Neural cell (in vitro differentiated cells): ENCODE measurements around the gene TRIOBP. TPM values are rescaled to one million over a fixed set of nuclear protein-coding genes. Genes with fewer than 3 reads are reported as not detected.

Experiments used
- H2AFZ ChIP-seq: fragments of 200-600, 300-800 bp; sonication (generic), shearing (Covaris generic); 2 replicates; pipeline ENCODE4 v1.6.0; 2014; ENCODE audit warnings: low read depth, mild to moderate bottlenecking, antibody characterized with exemption, low read length, moderate library complexity
- H3F3A ChIP-seq: fragments of 200-600 bp; shearing (Covaris generic); 2 replicates; pipeline ENCODE4 v1.6.1; 2016; ENCODE audit warnings: mild to moderate bottlenecking, moderate library complexity, mixed read lengths, antibody characterized with exemption, low read length; ENCODE audit not compliant: insufficient read depth, poor library complexity, severe bottlenecking
- H3K27ac ChIP-seq: fragments of 200-600, 300-800 bp; sonication (generic), shearing (Covaris generic); 2 replicates; pipeline ENCODE4 v1.5.1; 2014; ENCODE audit warnings: mild to moderate bottlenecking, low read length, moderate library complexity
- H3K27me3 ChIP-seq: fragments of 300-800, 200-600 bp; sonication (generic), shearing (Covaris generic); 2 replicates; pipeline ENCODE4 v1.6.0; 2014; ENCODE audit warnings: mild to moderate bottlenecking, low read depth, low read length, moderate library complexity; ENCODE audit not compliant: insufficient read depth
- H3K36me3 ChIP-seq: fragments of 300-800, 200-600 bp; sonication (generic), shearing (Covaris generic); 2 replicates; pipeline ENCODE4 v1.5.1; 2014; ENCODE audit warnings: mild to moderate bottlenecking, antibody characterized with exemption, low read length, moderate library complexity; ENCODE audit not compliant: insufficient read depth
- H3K4me2 ChIP-seq: fragments of 300-800, 200-600 bp; sonication (generic), shearing (Covaris generic); 2 replicates; pipeline ENCODE4 v1.6.0; 2014; ENCODE audit warnings: mild to moderate bottlenecking, low read length
- H3K4me3 ChIP-seq: fragments of 300-800, 200-600 bp; sonication (generic), shearing (Covaris generic); 2 replicates; pipeline ENCODE4 v1.5.1; 2014; ENCODE audit warnings: mild to moderate bottlenecking, low read length, moderate library complexity
- H3K79me2 ChIP-seq: fragments of 200-600 bp; shearing (Covaris generic); replicated peaks from 2 replicates; pipeline ENCODE4 v1.6.0; 2014; ENCODE audit warnings: mild to moderate bottlenecking, low read length, moderate library complexity; ENCODE audit not compliant: insufficient read depth
- H3K9ac ChIP-seq: fragments of 300-800, 200-600 bp; sonication (generic), shearing (Covaris generic); 2 replicates; pipeline ENCODE4 v1.6.1; 2016; ENCODE audit warnings: mild to moderate bottlenecking, low read length, mixed read lengths
- H3K9me2 ChIP-seq: fragments of 200-600 bp; shearing (Covaris generic); 2 replicates; pipeline ENCODE4 v1.6.1; 2016; ENCODE audit warnings: mild to moderate bottlenecking, low read length, mixed read lengths; ENCODE audit not compliant: insufficient read depth
- H3K9me3 ChIP-seq: fragments of 200-600, 300-800 bp; sonication (generic), shearing (Covaris generic); 2 replicates; pipeline ENCODE4 v1.6.1; 2016; ENCODE audit warnings: mild to moderate bottlenecking, mixed run types, low read length, moderate library complexity, mixed read lengths
- H4K20me1 ChIP-seq: fragments of 200-600 bp; shearing (Covaris generic); 2 replicates; pipeline ENCODE4 v1.6.1; 2016; ENCODE audit warnings: mild to moderate bottlenecking, mixed run types; ENCODE audit not compliant: insufficient read depth
- CTCF ChIP-seq: fragments of 450-650 bp; IDR thresholded peaks from 2 replicates; pipeline ENCODE4 v1.5.1; 2014; ENCODE audit warnings: antibody characterized with exemption, mild to moderate bottlenecking, moderate library complexity; ENCODE audit not compliant: poor library complexity, severe bottlenecking
- EP300 ChIP-seq: fragments of 450-650 bp; conservative IDR thresholded peaks from 2 replicates; pipeline ENCODE4 v1.6.1; 2014; ENCODE audit warnings: antibody characterized with exemption, mild to moderate bottlenecking, moderate library complexity; ENCODE audit not compliant: poor library complexity, severe bottlenecking
- EZH2 ChIP-seq: fragments of 200-600, 300-800 bp; shearing (Covaris generic), sonication (generic); IDR thresholded peaks from 2 replicates; pipeline ENCODE4 v1.6.1; 2014; ENCODE audit warnings: antibody characterized with exemption, low read length, borderline replicate concordance, mild to moderate bottlenecking; ENCODE audit not compliant: insufficient read depth, poor library complexity, severe bottlenecking
- MXI1 ChIP-seq: fragments of 450-650 bp; conservative IDR thresholded peaks from 2 replicates; pipeline ENCODE4 v1.6.1; 2014; ENCODE audit warnings: antibody characterized with exemption, mild to moderate bottlenecking; ENCODE audit not compliant: poor library complexity, severe bottlenecking
- POLR2AphosphoS5 ChIP-seq: IDR thresholded peaks from 2 replicates; pipeline ENCODE4 v1.6.1; 2012
- RAD21 ChIP-seq: fragments of 450-650 bp; conservative IDR thresholded peaks from 2 replicates; pipeline ENCODE4 v1.6.1; 2014; ENCODE audit warnings: antibody characterized with exemption, mild to moderate bottlenecking, moderate library complexity
- REST ChIP-seq: IDR thresholded peaks from 2 replicates; pipeline ENCODE4 v1.6.1; 2012; ENCODE audit warnings: borderline replicate concordance
- SMC3 ChIP-seq: fragments of 450-650 bp; conservative IDR thresholded peaks from 2 replicates; pipeline ENCODE4 v1.6.1; 2014; ENCODE audit warnings: antibody characterized with exemption, mild to moderate bottlenecking, moderate library complexity; ENCODE audit not compliant: poor library complexity
- TAF1 ChIP-seq: IDR thresholded peaks from 2 replicates; pipeline ENCODE4 v1.6.1; 2012; ENCODE audit warnings: low read depth
- polyA plus RNA-seq: library from polyadenylated mRNA; depleted of rRNA; stranded (reverse); fragments of >200 nt; gene quantifications from 2 replicates; pipeline ENCODE4 v1.2.3, GENCODE V29; 2014

TRIOBP gene
- polyA plus RNA-seq, 1 donor from 2014 or later: 16.2 TPM

DNA sequence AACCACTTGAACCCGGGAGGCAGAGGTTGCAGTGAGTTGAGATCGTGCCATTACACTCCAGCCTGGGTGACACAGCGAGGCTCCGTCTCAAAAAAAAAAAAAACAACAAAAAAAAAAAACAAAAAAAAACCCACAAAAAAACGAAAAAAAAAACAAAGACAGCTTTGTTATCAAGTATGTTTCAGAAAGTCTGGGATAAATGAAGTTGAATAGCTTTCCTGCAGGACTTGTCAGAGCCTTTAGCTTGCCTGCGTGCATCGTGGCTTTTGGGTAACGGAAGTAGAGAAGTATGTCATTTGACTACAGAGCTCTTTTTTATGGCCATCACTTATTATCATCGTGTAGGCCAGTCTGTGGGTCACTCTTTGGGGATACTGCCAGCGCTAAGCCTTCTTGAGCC, 14.6 kb downstream of the TRIOBP start:
- Histone ChIP-seq H3K4me2 (no peak overlapping the region), H2AFZ (no peak overlapping the region), H3K9me2 (no peaks in the 10 kb centered on the region), H3K9me3 (no peaks in the 10 kb centered on the region), H3K4me3 (no peak overlapping the region), H3K27ac (no peak overlapping the region), H3K36me3 (no peaks in the 10 kb centered on the region), H3K9ac (no peak overlapping the region), H3K27me3 (no peaks in the 10 kb centered on the region), H4K20me1 (no peaks in the 10 kb centered on the region), H3F3A (no peaks in the 10 kb centered on the region), H3K79me2 (no peaks in the 10 kb centered on the region)
- no peak for TF ChIP-seq RAD21
- no peak for TF ChIP-seq REST
- no peak for TF ChIP-seq TAF1
- no peak for TF ChIP-seq EP300
- TF ChIP-seq EZH2: no peak
- TF ChIP-seq POLR2AphosphoS5: no peak
- TF ChIP-seq SMC3: no peak

- no peak overlapping the region for H3K9ac ChIP-seq
- H4K20me1 ChIP-seq: no peaks in the 10 kb centered on the region
- H3F3A ChIP-seq: no peaks in the 10 kb centered on the region
- H3K27ac ChIP-seq: no peak overlapping the region
- H3K9me2 ChIP-seq: no peaks in the 10 kb centered on the region
- H3K79me2 ChIP-seq: no peaks in the 10 kb centered on the region
- no peak overlapping the region for H2AFZ ChIP-seq
- H3K4me2 ChIP-seq: no peak overlapping the region
- TF ChIP-seq EP300: no peak
- TF ChIP-seq TAF1: no peak
- no peak for TF ChIP-seq SMC3
- TF ChIP-seq REST: no peak
- no peak for TF ChIP-seq CTCF
- TF ChIP-seq MXI1: no peak
- no peak for TF ChIP-seq EZH2
- no peak for TF ChIP-seq RAD21
- TF ChIP-seq POLR2AphosphoS5: no peak
- no peaks in the 10 kb centered on the region for H3K36me3 ChIP-seq
- H3K9me3 ChIP-seq: no peaks in the 10 kb centered on the region
- H3K4me3 ChIP-seq: no peak overlapping the region
- no peaks in the 10 kb centered on the region for H3K27me3 ChIP-seq
These were observed 16.9 kb downstream of the TRIOBP start for GRCh38 chr22:37713761-37714160.
